T-cell (primary cell): ENCODE results near the gene SLC35F4. TPM values are rescaled to one million over a fixed set of nuclear protein-coding genes. Genes with fewer than 3 reads are reported as not detected.

Experiments used
- ATAC-seq, 4 experiments: fragments of 200-7000 bp in 3 of 4; fragments of 150-1000 bp in 1 of 4; cut with Tn5 transposase; replicated peaks in 1 of 4; 1 replicate in 3 of 4; 2 replicates in 1 of 4; pipeline ENCODE4 v1.10.0; 2021; ENCODE audit warnings: moderate library complexity in 3 of 4, mild to moderate bottlenecking in 2 of 4, moderate number of reproducible peaks in 1 of 4
- CTCF ChIA-PET, 2 donors: fragments of 300-600 bp; sonication (Branson Sonifier 250); formaldehyde crosslinking; loops; one replicate each; lab custom pipeline; 2022; ENCODE audit warnings: antibody characterized with exemption in 2 of 2; lab: Charles Lee
- POLR2A ChIA-PET, 2 donors: fragments of 300-600 bp; sonication (Branson Sonifier 250); formaldehyde crosslinking; loops; one replicate each; lab custom pipeline; 2022; ENCODE audit warnings: antibody characterized with exemption in 2 of 2; lab: Charles Lee
- DNase-seq, 35 experiments: peaks; one replicate each; pipeline versions ENCODE4 v3.0.0 to v3.0.0-alpha.2; 2013 to 2023
- H3K27ac ChIP-seq: one replicate; pipeline ENCODE4 v1.5.1; 2013; ENCODE audit warnings: low read length
- H3K27me3 ChIP-seq, 2 experiments: replicated peaks in 1 of 2; 1 replicate in 1 of 2; 2 replicates in 1 of 2; pipeline versions ENCODE4 v1.6.1 to v1.7.0; 2013; ENCODE audit warnings: low read length in 1 of 2, mixed read lengths in 1 of 2; ENCODE audit not compliant: control insufficient read depth in 2 of 2, insufficient read depth in 2 of 2; ENCODE audit errors: extremely low read depth in 1 of 2
- H3K36me3 ChIP-seq, 2 donors: 1 replicate in 1 of 2; 2 replicates in 1 of 2; pipeline versions ENCODE4 v1.6.1 to v1.7.0; 2013; ENCODE audit warnings: low read length in 1 of 2; ENCODE audit not compliant: control insufficient read depth in 2 of 2, insufficient read depth in 1 of 2; ENCODE audit errors: extremely low read depth in 1 of 2
- H3K4me1 ChIP-seq, 2 experiments: 1 replicate in 1 of 2; 2 replicates in 1 of 2; pipeline versions ENCODE4 v1.6.1 to v1.7.0; 2013; ENCODE audit warnings: low read length in 2 of 2, mixed read lengths in 1 of 2; ENCODE audit not compliant: insufficient read depth in 2 of 2, control insufficient read depth in 1 of 2; ENCODE audit errors: extremely low read depth in 1 of 2
- H3K4me3 ChIP-seq, 2 donors: 1 replicate in 1 of 2; 2 replicates in 1 of 2; pipeline versions ENCODE4 v1.5.1 to v1.7.0; 2013; ENCODE audit warnings: mild to moderate bottlenecking in 2 of 2, low read length in 1 of 2, moderate library complexity in 1 of 2; ENCODE audit not compliant: control insufficient read depth in 1 of 2; ENCODE audit errors: extremely low read depth in 1 of 2
- H3K9me3 ChIP-seq: 2 replicates; pipeline ENCODE4 v1.7.0; 2013
- H3K27ac Mint-ChIP-seq, 2 donors: one replicate each; pipeline ENCODE4 v1.8.0; 2020 to 2021; ENCODE audit warnings: mild to moderate bottlenecking in 2 of 2, mixed read lengths in 2 of 2
- H3K27me3 Mint-ChIP-seq, 2 donors: one replicate each; pipeline ENCODE4 v1.8.0; 2021 to 2022; ENCODE audit warnings: mixed read lengths in 2 of 2
- H3K36me3 Mint-ChIP-seq: one replicate; pipeline ENCODE4 v1.8.0; 2021; ENCODE audit warnings: mixed read lengths
- H3K4me1 Mint-ChIP-seq, 3 donors: one replicate each; pipeline ENCODE4 v1.8.0; 2020 to 2022; ENCODE audit warnings: mixed read lengths in 3 of 3, mild to moderate bottlenecking in 1 of 3
- H3K4me3 Mint-ChIP-seq, 3 donors: one replicate each; pipeline ENCODE4 v1.8.0; 2020 to 2022; ENCODE audit warnings: mild to moderate bottlenecking in 3 of 3, mixed read lengths in 3 of 3, moderate library complexity in 3 of 3
- H3K9me3 Mint-ChIP-seq, 3 donors: one replicate each; pipeline ENCODE4 v1.8.0; 2020 to 2022; ENCODE audit warnings: mixed read lengths in 3 of 3
- WGBS: methylation state at CpG from one replicate; pipeline ENCODE4 v1.1.5; 2013; ENCODE audit warnings: missing lambda C conversion rate; ENCODE audit not compliant: insufficient coverage; 5-methylcytosine and 5-hydroxymethylcytosine counted together
- total RNA-seq, 35 experiments: library from RNA in 6 of 35; stranded (reverse) in 6 of 35; fragments of 120-200 nt in 1 of 35; gene quantifications; one replicate each; pipeline versions ENCODE4 v1.2.1 to v1.2.4 and lab custom pipeline; 2013 to 2026

The SLC35F4 gene
- total RNA-seq, 5 donors from 2014 or later (not counting 1 experiment from before 2014, with no cell fraction given) = not detected

- H3K27ac Mint-ChIP-seq = no peak overlapping the region
- H3K9me3 ChIP-seq = no peaks in the 10 kb centered on the region
- no peaks in the 10 kb centered on the region for H3K36me3 Mint-ChIP-seq
- H3K9me3 Mint-ChIP-seq = peaks cover 4 to 14% (median 7%) of the 10 kb centered on the region in 3 donors
- H3K4me1 ChIP-seq = no peaks in the 10 kb centered on the region
- POLR2A ChIA-PET = no interaction called here
- no peaks in the 10 kb centered on the region for H3K4me1 Mint-ChIP-seq
- no peaks in the 10 kb centered on the region for H3K36me3 ChIP-seq
- CTCF ChIA-PET = no interaction called here
- H3K27me3 Mint-ChIP-seq = peaks cover 4 to 7% of the 10 kb centered on the region in 2 donors
- no peak overlapping the region for H3K4me3 Mint-ChIP-seq
- WGBS = no CpG with 5 or more reads among the region's 2 CpGs
- no peak overlapping the region for H3K27ac ChIP-seq
- ATAC-seq (no peak), DNase-seq (no peak)
- no peaks in the 10 kb centered on the region for H3K27me3 ChIP-seq
- no peak overlapping the region for H3K4me3 ChIP-seq
These were observed 45.3 kb downstream of the SLC35F4 start for GRCh38 chr14:57820581-57820980.

DNA sequence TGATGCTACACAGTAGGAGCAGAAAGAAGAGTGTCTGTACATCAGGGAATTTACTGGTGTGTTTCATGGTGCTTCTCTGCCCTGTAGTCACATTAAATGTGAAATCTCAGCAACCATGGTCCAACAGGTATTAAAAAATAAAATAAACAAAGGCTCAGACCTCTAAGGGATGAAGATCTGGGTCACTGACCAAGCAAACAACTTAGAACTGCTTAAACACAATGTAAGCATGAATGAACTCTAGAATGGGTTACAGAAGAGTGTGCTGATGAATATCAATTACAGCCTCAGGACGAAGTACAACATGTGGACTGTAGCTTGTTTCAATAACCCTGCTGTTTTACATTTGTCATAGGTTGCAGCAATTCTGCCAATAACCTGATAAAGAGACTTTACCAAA lies 47.4 kb downstream of the SLC35F4 start:
- H3K27ac Mint-ChIP-seq = no peak overlapping the region
- WGBS = 60% methylated on average over 1 of the region's 1 CpG

GRCh38 chr14:57816568-57817284 lies 49.2 kb downstream of the SLC35F4 start:
- POLR2A ChIA-PET = no interaction called here
- H3K27ac Mint-ChIP-seq = no peak overlapping the region
- no peaks in the 10 kb centered on the region for H3K27me3 Mint-ChIP-seq
- no CpG with 5 or more reads among the region's 2 CpGs for WGBS
- CTCF ChIA-PET = no interaction called here
- no peak overlapping the region for H3K4me3 Mint-ChIP-seq
- no peaks in the 10 kb centered on the region for H3K9me3 ChIP-seq
- H3K36me3 Mint-ChIP-seq = no peaks in the 10 kb centered on the region
- no peaks in the 10 kb centered on the region for H3K27me3 ChIP-seq
- no peaks in the 10 kb centered on the region for H3K9me3 Mint-ChIP-seq
- H3K4me1 Mint-ChIP-seq = no peaks in the 10 kb centered on the region
- no peak overlapping the region for H3K4me3 ChIP-seq
- DNase-seq (no peak), ATAC-seq (no peak)
- H3K36me3 ChIP-seq = no peaks in the 10 kb centered on the region
- no peak overlapping the region for H3K27ac ChIP-seq
- no peaks in the 10 kb centered on the region for H3K4me1 ChIP-seq

More for the DNA sequence above, 47.4 kb downstream of the SLC35F4 start:
- CTCF ChIA-PET = interaction anchor here in 1 of 2 donors (0.6 kb wide), 1 partner anchor 199 kb away, joined by 3 read pairs; no protein-coding TSS in a partner anchor
- no peak overlapping the region for H3K27ac ChIP-seq
- Mint-ChIP-seq H3K27me3 (peaks cover 3 to 4% of the 10 kb centered on the region in 2 donors), H3K9me3 (peaks cover 0 to 4% (median 0%) of the 10 kb centered on the region in 3 donors), H3K4me1 (no peaks in the 10 kb centered on the region), H3K36me3 (no peaks in the 10 kb centered on the region), H3K4me3 (no peak overlapping the region)
- POLR2A ChIA-PET = interaction anchor here in 1 of 2 donors (0.5 kb wide), 1 partner anchor 8 kb away, joined by 4 read pairs; no protein-coding TSS in a partner anchor
- H3K4me1 ChIP-seq = no peaks in the 10 kb centered on the region
- H3K9me3 ChIP-seq = no peaks in the 10 kb centered on the region
- no peak for ATAC-seq
- no peaks in the 10 kb centered on the region for H3K27me3 ChIP-seq
- no peak for DNase-seq
- H3K36me3 ChIP-seq = no peaks in the 10 kb centered on the region
- no peak overlapping the region for H3K4me3 ChIP-seq

DNA sequence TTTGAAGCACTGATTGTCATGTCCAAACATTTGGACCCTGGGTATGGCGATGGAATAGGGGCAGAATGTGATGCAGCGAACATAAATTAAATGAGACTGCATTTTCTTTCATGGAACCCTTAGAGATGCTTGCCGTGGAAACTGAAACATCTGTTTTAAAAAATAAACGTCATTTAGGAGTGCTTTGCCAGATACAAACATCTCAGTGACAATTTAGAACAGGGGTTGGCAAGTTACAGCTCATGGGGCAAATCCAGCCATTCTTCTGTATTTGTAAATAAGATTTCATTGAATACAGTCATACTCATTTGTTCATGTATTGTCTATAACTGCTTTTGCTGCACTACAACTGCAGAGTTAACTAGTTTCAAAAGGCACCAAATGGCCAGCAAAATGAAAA lies 51.2 kb downstream of the SLC35F4 start:
- no peak for ATAC-seq
- Histone ChIP-seq H3K4me1 (no peaks in the 10 kb centered on the region), H3K27me3 (no peaks in the 10 kb centered on the region), H3K4me3 (no peak overlapping the region), H3K9me3 (no peaks in the 10 kb centered on the region), H3K36me3 (no peaks in the 10 kb centered on the region), H3K27ac (no peak overlapping the region)
- no peak for DNase-seq
- Mint-ChIP-seq H3K27ac (no peak overlapping the region), H3K36me3 (no peaks in the 10 kb centered on the region), H3K27me3 (no peaks in the 10 kb centered on the region), H3K4me3 (no peak overlapping the region), H3K9me3 (no peaks in the 10 kb centered on the region), H3K4me1 (no peaks in the 10 kb centered on the region)
- 83% methylated on average over 2 of the region's 4 CpGs for WGBS
- POLR2A ChIA-PET = no interaction called here
- CTCF ChIA-PET = no interaction called here

GRCh38 chr14:57812741-57813140 lies 53.2 kb downstream of the SLC35F4 start:
- WGBS = no CpG with 5 or more reads among the region's 2 CpGs
- ChIA-PET POLR2A (no interaction called here), CTCF (no interaction called here)
- Mint-ChIP-seq H3K4me3 (no peak overlapping the region), H3K27ac (no peak overlapping the region), H3K36me3 (no peaks in the 10 kb centered on the region), H3K9me3 (no peaks in the 10 kb centered on the region), H3K27me3 (no peaks in the 10 kb centered on the region), H3K4me1 (no peaks in the 10 kb centered on the region)
- ATAC-seq (no peak), DNase-seq (no peak)
- Histone ChIP-seq H3K27ac (no peak overlapping the region), H3K27me3 (no peaks in the 10 kb centered on the region), H3K4me1 (no peaks in the 10 kb centered on the region), H3K4me3 (no peak overlapping the region), H3K36me3 (no peaks in the 10 kb centered on the region), H3K9me3 (no peaks in the 10 kb centered on the region)

DNA sequence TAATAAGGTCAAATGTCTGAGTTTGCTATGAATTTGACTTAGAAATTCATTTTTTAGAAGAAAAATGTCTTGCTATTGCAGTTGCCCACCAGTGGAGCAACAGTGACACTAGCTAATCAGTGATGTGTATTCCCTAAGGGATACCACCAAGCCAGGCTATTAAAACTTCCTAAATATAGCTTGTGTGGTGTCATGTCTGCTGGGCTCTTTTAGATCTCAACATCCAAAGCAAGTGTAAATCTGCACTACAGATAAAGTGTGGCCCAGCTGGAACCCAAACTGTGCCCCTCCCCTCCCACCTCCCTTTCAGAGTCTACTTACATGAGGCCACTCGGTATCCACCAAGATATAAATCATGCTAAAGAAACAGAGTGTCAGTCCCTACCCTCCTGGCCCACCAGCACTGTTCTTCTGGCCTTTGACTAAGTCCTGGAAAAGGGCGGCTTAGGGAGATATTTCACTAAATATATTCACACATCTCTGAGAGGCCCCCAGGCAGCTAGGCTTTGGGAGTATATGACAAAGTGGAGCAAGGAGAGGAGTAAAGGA lies 53.8 kb downstream of the SLC35F4 start:
- no peak for ATAC-seq
- no peak overlapping the region for H3K27ac ChIP-seq
- CTCF ChIA-PET = no interaction called here
- Mint-ChIP-seq H3K27me3 (no peaks in the 10 kb centered on the region), H3K36me3 (no peaks in the 10 kb centered on the region), H3K27ac (no peak overlapping the region), H3K4me3 (no peak overlapping the region), H3K4me1 (no peaks in the 10 kb centered on the region), H3K9me3 (no peaks in the 10 kb centered on the region)
- 40% methylated on average over 1 of the region's 2 CpGs for WGBS
- no peaks in the 10 kb centered on the region for H3K27me3 ChIP-seq
- DNase-seq = no peak
- H3K4me1 ChIP-seq = no peaks in the 10 kb centered on the region
- H3K36me3 ChIP-seq = no peaks in the 10 kb centered on the region
- H3K4me3 ChIP-seq = no peak overlapping the region
- POLR2A ChIA-PET = no interaction called here
- no peaks in the 10 kb centered on the region for H3K9me3 ChIP-seq
